Ovary (tissue), 9 donors: Measurements from ENCODE around the gene SAP30L. TPM values are rescaled to one million over a fixed set of nuclear protein-coding genes. Genes with fewer than 3 reads are reported as not detected.

Experiments
- DNase-seq, 5 donors: peaks; one replicate each; pipeline ENCODE4 v3.0.0-alpha.2; 2019 to 2020
- H3K27ac ChIP-seq, 2 donors: fragments of 200-600 bp; one replicate each; pipeline versions ENCODE4 v1.5.1 to v1.8.0; 2019 to 2022
- H3K27me3 ChIP-seq: fragments of 200-600 bp; one replicate; pipeline ENCODE4 v1.8.0; 2022
- H3K36me3 ChIP-seq: fragments of 200-600 bp; sonication (generic); one replicate; pipeline ENCODE4 v1.5.1; 2019
- H3K4me1 ChIP-seq: one replicate; pipeline ENCODE4 v1.8.1; 2013; ENCODE audit warnings: mild to moderate bottlenecking, moderate library complexity; ENCODE audit not compliant: insufficient read depth
- H3K4me3 ChIP-seq: fragments of 200-600 bp; sonication (generic); one replicate; pipeline ENCODE4 v1.5.1; 2017
- H3K9me3 ChIP-seq, 2 donors: fragments of 200-600 bp in 1 of 2; sonication (generic) in 1 of 2; one replicate each; pipeline versions ENCODE4 v1.5.1 to v1.8.1; 2013 to 2019; ENCODE audit warnings: mild to moderate bottlenecking in 1 of 2, moderate library complexity in 1 of 2
- CTCF ChIP-seq, 3 donors: fragments of 450-650 bp in 2 of 3; fragments of 200-600 bp in 1 of 3; IDR thresholded peaks; one replicate each; pipeline versions ENCODE4 v1.5.1 to v1.8.0; 2016 to 2022; ENCODE audit warnings: antibody characterized with exemption in 3 of 3, mild to moderate bottlenecking in 1 of 3
- EP300 ChIP-seq: sonication (generic); formaldehyde crosslinking; IDR thresholded peaks from one replicate; pipeline ENCODE4 v1.6.1; 2017; ENCODE audit warnings: antibody characterized with exemption
- POLR2A ChIP-seq: fragments of 450-650 bp; IDR thresholded peaks from one replicate; pipeline ENCODE4 v1.6.1; 2017; ENCODE audit warnings: antibody characterized with exemption, mild to moderate bottlenecking, moderate library complexity
- WGBS, 3 donors: extraction: QIAGEN DNeasy Blood & Tissue Kit in 1 of 3; methylation state at CpG; one replicate each; pipeline versions ENCODE4 v1.1.5 to v1.1.7; 2013 to 2017; 5-methylcytosine and 5-hydroxymethylcytosine counted together
- intact Hi-C, 4 donors: fragments of 100-400 bp; cut with DNase I; formaldehyde crosslinking; loops; one replicate each; pipeline versions ENCODE4 v1.11.0 to v1.15.1; 2022 to 2023
- polyA plus RNA-seq, 2 donors: library from polyadenylated mRNA; stranded (reverse); fragments of 200-250 nt in 1 of 2; fragments of 350-450 nt in 1 of 2; fragmentation: Illumina TruSeq in 1 of 2; extraction: RNeasy Lipid Tissue Mini Kit (QIAGEN cat#74804) in 1 of 2; gene quantifications; one replicate each; pipeline ENCODE4 v1.2.3, GENCODE V29; 2013 to 2014
- total RNA-seq, 7 donors: library from RNA; depleted of rRNA in 2 of 7; stranded (reverse); fragments of >200 nt in 2 of 7; fragmentation: NEBNext Ultra II Directional in 3 of 7; extraction: Animal tissue kit (Norgen Biotek cat#: 25700) in 3 of 7; gene quantifications; one replicate each; pipeline versions ENCODE4 v1.1.0 to v1.2.4, GENCODE V29; 2016 to 2023
- donor health status: DM: no; HTN: no; CAD: no; lungs with moderate emphysema.
- donor health status: DM: no; HTN: no; CAD: no.
- donor health status: Bipolar disorder and iron deficiency.
- donor health status: DM: yes; HTN: yes; CAD: no.
- donor health status: DM: no; HTN: no; CAD: no.
- donor health status: DM: yes; HTN: yes; CAD: no.

The SAP30L gene
- total and polyA plus RNA-seq, 9 donors, result 18.7 to 63.1 (median 41.5) TPM

DNA sequence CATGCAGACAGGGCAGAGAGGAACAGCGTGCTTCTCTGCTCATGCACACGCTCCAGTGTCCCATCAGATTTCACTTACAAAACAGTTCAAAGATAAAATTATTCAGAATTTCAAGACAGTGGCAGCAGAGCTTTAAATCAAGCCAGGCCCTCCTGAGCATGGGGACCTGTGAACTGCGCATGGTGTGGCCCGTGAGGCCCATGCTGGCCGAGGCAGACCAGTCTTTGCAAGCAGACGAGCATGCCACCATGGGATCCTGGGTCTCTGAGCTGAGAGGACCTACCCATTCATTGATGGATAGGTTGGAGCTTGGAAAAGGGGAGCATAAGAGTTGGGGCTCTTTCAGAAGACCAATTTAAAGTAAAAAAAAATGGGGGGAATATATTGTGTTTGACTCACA, 35.0 kb upstream of the SAP30L start:
- 88 to 94% (median 90%) methylated on average over 6 of the region's 6 CpGs for WGBS, 3 donors
- DNase-seq, result no peak
- no peaks in the 10 kb centered on the region for H3K36me3 ChIP-seq
- H3K4me3 ChIP-seq, result no peak overlapping the region
- no peaks in the 10 kb centered on the region for H3K9me3 ChIP-seq
- H3K27ac ChIP-seq, result no peak overlapping the region
- TF ChIP-seq POLR2A (no peak), EP300 (no peak), CTCF (IDR thresholded peaks at IDR 0.05) (no peak)
- H3K4me1 ChIP-seq, result no peaks in the 10 kb centered on the region
- no peaks in the 10 kb centered on the region for H3K27me3 ChIP-seq
- intact Hi-C loops, result no loop called here

- DNase-seq, result no peak
- whole genome bisulfite sequencing, 3 donors, result 94 to 100% (median 96%) methylated on average over 5 of the region's 5 CpGs
- H3K27ac ChIP-seq, result no peak overlapping the region
- H3K27me3 ChIP-seq, result no peaks in the 10 kb centered on the region
- H3K4me1 ChIP-seq, result no peaks in the 10 kb centered on the region
- H3K36me3 ChIP-seq, result no peaks in the 10 kb centered on the region
- no peak overlapping the region for H3K4me3 ChIP-seq
- TF ChIP-seq POLR2A (no peak), EP300 (no peak), CTCF (IDR thresholded peaks at IDR 0.05) (no peak)
- no peaks in the 10 kb centered on the region for H3K9me3 ChIP-seq
- intact Hi-C loops, result no loop called here
Observed at GRCh38 chr5:154411338-154411737, 34.5 kb upstream of the SAP30L start.

GRCh38 chr5:154412316-154412715, 33.5 kb upstream of the SAP30L start:
- no peak for DNase-seq
- H3K4me3 ChIP-seq, result no peak overlapping the region
- no peak overlapping the region for H3K27ac ChIP-seq
- no peaks in the 10 kb centered on the region for H3K9me3 ChIP-seq
- TF ChIP-seq POLR2A (no peak), EP300 (no peak), CTCF (IDR thresholded peaks at IDR 0.05) (no peak)
- H3K36me3 ChIP-seq, result no peaks in the 10 kb centered on the region
- H3K27me3 ChIP-seq, result no peaks in the 10 kb centered on the region
- intact Hi-C loops, result no loop called here
- no peaks in the 10 kb centered on the region for H3K4me1 ChIP-seq
- WGBS, 3 donors, result 89 to 93% (median 91%) methylated on average over 3 of the region's 3 CpGs

DNA sequence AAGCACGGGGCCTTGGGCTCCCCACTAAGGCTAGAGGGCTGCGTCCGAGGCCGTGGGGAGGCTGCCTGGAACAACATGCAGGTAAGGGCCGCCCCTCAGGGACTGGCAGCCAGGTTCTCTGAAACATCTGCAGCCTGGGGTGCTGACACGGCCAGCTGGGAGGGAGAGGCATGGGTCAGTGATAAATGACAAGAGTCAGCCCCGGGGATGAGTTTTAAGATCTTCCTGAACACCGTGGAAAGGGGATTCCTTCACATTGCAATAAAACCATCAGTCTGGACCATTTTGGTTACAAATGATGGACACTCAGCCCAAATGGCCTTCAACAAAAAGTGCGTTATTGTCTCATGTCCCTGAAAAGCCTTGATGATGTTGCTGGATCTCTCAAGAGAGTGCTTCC, 32.9 kb upstream of the SAP30L start:
- Histone ChIP-seq H3K27ac (no peak overlapping the region), H3K4me3 (no peak overlapping the region), H3K27me3 (no peaks in the 10 kb centered on the region), H3K9me3 (no peaks in the 10 kb centered on the region), H3K36me3 (no peaks in the 10 kb centered on the region), H3K4me1 (no peaks in the 10 kb centered on the region)
- 77 to 86% (median 78%) methylated on average over 9 of the region's 9 CpGs for WGBS, 3 donors
- TF ChIP-seq CTCF (IDR thresholded peaks at IDR 0.05) (no peak), POLR2A (no peak), EP300 (no peak)
- intact Hi-C loops, result no loop called here
- DNase-seq, result no peak

DNA sequence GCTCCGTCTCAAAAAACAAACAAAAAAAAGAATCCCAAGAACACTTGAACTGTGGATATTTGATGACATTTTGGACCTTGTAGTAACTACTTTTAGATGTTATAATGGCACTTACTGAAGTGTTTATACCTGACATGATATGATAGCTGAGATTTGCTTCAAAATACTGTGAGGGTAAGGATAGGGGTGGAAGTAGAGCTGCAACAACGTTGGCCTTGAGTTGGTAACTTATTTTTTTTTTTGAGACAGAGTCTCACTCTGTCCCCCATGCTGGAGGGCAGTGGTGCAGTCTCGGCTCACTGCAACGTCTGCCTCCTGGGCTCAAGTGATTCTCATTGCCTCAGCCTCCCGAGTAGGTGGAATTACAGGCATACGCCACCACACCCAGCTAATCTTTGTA, 30.7 kb upstream of the SAP30L start:
- Histone ChIP-seq H3K27ac (no peak overlapping the region), H3K27me3 (no peaks in the 10 kb centered on the region), H3K36me3 (no peaks in the 10 kb centered on the region), H3K4me3 (no peak overlapping the region), H3K4me1 (no peaks in the 10 kb centered on the region), H3K9me3 (no peaks in the 10 kb centered on the region)
- intact Hi-C loops, result no loop called here
- no peak for TF ChIP-seq CTCF (IDR thresholded peaks at IDR 0.05)
- TF ChIP-seq EP300, result no peak
- no peak for TF ChIP-seq POLR2A
- WGBS, 3 donors, result 70 to 81% (median 78%) methylated on average over 6 of the region's 6 CpGs
- DNase-seq, result no peak
